Stimulated activated CD8-positive, alpha-beta memory T cell treated with anti-CD3 and anti-CD28 coated beads, Interleukin-15, amount 100 ng/mL, for 24 hours (primary cell): ENCODE measurements around the gene KLHDC10.
"Not testable (repeated sequence)": the region's sequence is repeated elsewhere in the genome, so short reads cannot be mapped to it uniquely, and the experiment has no call there.

Experiments used
- DNase-seq: peaks from one replicate; pipeline ENCODE4 v3.0.0-alpha.2; 2020; ENCODE audit warnings: low read depth

The KLHDC10 gene

DNA sequence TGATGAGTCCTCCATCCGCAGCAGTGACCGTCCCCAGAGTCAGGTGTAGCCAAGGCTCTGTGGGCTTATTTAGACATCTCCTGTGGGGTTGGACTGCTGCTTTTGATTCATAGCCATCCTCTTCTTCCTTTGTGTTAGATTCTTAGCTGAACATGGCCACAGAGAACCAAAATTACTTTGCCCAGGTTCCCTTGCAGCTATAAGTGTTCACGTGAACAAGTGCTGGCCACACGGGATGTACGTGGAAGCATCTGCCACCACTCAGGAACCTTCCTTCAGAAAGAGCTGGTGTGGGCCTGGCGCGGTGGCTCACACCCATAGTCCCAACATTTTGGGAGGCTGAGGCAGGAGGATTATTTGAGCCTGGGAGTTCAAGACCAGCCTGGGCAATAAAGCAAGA, 85.8 kb downstream of the KLHDC10 start:
- no peak for DNase-seq

DNA sequence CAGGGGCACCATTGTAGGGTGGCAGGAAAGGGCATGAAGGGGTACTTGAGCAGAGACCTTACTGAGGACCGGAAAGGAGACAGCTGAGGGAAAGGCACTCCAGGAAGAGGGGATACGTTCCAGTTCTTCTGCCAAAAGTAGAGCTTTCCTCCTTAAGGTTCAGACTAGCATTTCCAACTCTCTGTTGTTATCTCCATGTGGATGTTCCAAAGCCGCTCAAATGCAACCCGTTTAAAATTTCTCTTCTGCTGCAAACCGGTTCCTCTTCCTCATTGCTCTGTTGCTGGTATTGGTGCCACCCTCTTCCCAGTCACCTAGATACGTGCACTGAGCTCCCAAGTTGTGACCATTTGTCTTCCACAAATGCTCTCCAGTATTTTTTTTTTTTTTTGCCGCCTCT, 87.4 kb downstream of the KLHDC10 start:
- no peak for DNase-seq

DNA sequence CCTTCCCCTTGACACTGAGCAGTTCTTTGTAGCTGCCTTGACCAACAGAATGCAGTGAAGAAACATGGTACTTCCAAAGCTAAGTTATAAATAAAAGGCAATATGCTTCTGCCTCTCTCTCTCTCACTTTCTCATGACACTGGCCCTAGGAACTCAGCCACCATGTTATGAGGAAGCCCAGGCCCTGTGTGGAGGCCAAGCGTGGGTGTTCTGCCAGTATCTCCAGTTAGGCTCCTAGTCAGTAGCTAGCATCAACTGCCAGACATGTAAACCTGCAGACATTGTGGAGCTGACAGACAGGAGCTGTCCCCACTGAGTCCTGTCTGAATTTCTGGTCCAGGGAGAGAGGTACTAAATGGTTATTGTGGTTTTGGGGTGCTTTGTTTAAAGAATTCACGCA, 89.7 kb downstream of the KLHDC10 start:
- no peak for DNase-seq

DNA sequence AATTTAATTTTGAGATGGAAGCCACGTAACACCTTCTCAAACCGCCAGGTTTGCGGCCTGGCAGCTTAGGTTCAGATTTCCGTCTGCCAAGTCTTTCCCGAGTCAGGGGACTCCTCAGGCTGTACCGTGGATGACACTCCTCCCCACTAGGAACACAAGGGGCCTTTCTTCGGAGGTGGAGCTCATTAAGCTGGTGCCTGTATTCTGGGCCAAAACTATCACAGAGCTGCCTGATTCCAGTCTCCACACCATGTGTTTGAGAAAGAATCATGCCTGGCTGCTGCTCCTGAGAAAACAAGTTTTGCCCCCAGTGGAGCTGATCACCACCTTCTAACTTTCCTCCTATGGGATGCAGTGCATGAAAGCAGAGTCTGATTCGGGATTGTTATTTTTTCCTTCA, 90.1 kb downstream of the KLHDC10 start:
- no peak for DNase-seq

DNA sequence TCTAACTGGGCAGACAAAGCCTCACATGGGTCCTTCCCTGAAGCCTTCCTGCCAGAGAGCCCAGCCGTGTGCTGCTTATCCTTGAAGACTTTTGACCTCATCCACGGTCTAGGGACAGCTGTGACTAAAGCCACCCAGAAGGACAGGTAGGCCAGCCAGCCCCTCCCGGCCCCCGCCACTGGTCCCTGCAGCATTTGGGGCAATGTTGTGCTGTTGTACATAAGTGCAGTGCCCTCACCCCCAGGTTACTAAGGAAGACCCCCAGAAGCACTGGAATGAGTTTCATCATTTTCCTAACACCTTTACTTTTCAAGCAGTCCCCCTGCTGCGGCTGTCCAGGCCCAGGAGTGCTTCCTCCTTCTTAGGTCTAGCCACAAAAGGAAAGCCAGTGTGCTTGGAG, 91.9 kb downstream of the KLHDC10 start:
- DNase-seq, result no peak

DNA sequence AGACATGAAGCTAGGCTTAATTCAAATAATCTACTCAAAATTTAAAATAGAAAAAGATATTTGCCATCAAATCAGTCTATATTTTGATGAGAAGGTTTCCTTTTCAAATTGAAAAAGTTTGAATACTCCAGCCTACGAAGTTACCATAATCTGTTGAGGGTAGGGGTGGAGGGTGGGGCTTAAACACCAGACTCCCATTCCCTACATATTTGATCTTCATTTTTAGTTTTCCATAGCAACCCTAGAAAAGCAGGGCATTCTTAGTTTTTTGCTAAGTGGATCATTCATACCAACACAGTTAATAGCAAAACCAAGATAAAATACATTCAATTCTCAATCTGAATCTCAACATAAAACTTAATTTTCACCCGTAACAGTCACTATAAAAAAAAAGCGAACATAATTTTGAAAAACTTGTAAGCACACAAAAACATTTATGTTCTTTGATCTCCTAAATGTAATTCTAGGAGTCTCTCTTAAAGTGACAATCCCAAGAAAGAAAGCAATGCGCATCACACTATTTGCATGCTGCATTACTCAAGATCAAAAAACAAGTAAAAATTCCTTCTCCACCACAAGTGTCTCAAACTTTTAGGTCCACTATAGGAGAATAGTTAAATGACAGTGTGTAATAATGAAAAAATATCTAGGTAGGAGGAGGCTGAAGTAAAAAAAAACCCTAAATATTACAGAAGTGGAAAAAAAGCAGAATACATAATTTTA, 104.1 kb downstream of the KLHDC10 start:
- DNase-seq, result no peak

DNA sequence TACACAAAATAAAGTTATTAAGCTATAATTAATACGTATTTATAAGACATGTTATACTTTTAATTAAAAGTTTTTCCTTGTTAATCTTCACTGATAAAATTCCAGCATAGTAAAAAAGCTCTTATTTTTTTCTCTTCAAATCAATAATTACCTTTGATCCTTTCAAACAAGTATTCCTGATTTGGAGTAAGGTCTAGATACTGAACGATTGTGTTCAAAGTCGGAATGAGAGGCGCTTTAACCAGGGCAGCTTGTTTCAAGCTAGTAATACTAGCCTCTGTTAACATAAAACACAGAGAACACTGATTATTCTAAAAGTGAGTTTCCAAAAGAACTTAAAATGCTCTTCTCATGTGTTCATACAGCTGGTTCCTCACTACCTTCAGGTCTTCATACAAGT, 107.9 kb downstream of the KLHDC10 start:
- no peak for DNase-seq

DNA sequence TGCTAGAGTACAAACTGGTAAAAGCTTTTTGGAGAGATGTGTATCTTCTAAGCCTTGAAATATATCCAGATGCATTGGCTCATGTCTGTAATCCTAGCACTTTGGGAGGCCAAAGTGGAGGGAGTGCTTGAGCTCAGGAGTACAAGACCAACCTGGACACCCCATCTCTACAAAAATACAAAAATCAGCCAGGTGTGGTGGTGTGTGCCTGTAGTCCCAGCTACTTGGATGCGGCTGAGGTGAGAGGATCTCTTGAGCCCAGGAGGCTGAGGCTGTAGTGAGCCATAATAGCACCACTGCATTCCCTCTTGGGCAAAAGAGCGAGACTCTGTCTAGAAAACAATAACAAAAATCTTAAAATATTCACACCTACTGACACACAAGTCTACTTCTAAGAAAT, 109.3 kb downstream of the KLHDC10 start:
- DNase-seq, result no peak

DNA sequence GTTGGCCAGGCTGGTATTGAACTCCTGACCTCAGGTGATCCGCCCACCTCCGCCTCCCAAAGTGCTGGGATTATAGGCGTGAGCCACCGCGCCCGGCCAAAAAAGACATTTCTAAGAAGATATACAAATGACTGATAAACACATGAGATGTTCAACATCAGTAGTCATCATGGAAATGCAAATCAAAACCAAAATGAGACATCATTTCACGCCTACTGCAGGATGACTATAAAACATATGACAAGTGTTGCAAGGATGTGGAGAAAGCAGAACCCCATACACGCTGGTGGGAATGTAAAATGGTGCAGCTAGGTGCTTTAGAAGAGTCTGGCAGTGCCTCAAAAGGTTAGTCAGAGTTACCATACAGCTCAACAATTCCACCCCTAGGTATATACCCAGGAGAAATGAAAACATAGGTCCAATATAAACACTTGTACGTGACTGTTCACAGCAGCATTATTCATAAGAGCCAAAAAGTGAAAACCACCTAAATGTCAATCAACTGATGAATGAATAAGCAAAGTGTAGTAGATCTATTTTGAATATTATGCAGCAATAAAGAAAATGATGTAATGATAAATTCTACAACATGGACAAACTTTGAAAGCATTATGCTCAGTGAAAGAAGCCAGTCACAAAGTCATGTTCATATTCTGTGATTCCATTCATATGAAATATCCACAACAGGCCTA, 110.4 kb downstream of the KLHDC10 start:
- no peak for DNase-seq

DNA sequence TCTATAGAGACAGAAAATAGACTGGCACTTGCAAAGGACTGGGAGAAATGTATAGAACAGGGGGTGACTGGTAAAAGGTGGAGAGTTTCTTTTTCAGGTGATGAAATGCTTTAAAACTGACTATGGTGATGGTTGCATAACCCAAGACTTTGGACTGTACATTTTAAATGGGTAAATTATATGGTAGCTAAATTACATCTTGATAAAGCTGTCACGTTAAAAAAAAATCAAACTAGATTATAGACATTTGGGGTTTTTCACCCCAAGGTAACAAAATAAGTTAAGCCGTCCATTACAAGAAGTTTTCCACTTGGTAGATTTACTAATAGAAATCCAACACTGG, 110.9 kb downstream of the KLHDC10 start:
- no peak for DNase-seq

DNA sequence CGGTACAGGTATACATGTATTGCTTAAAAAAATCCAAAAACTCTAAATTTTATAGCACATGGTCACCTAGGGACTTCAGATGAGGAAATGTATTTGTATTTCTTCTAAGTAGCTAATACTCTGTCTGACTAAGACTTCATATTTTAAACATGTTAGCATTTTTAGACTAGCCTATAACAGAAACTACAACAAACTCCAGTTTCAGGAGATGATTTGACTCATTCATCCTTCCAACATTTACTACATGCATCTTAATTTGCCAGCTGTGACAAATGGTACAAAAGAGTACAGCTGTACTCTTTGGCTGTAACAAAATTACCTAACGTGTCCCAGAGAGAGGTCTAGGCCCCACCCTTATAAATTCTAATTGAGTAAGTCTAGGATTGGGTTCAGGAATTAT, 112.7 kb downstream of the KLHDC10 start:
- no peak for DNase-seq

DNA sequence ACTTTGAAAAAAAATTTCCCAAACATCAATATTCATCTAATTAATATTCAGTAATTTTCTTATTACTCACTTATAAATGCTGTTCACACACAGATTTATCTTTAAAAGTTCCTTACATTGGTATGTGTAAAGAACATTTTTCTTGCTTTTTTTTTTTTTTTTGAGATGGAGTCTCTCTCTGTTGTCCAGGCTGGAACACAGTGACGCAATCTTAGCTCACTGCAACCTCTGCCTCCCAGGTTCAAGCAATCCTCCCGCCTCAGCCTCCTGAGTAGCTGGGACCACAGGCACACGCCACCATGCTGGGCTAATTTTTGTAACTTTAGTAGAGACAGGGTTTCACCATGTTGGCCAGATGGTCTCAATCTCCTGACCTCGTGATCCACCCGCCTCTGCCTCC, 114.0 kb downstream of the KLHDC10 start:
- DNase-seq, result not testable (repeated sequence)
